Ishikawa (cell line): ENCODE data around the gene BCL7A.

Experiments used
- CEBPB ChIP-seq: IDR thresholded peaks from 2 replicates; pipeline ENCODE4 v1.6.1; 2012
- CREB1 ChIP-seq: IDR thresholded peaks from 2 replicates; pipeline ENCODE4 v1.6.1; 2012; ENCODE audit warnings: low read depth
- EGR1 ChIP-seq: IDR thresholded peaks from 2 replicates; pipeline ENCODE4 v1.6.1; 2012
- EP300 ChIP-seq: IDR thresholded peaks from 2 replicates; pipeline ENCODE4 v1.6.1; 2012; ENCODE audit warnings: borderline replicate concordance
- FOXM1 ChIP-seq: IDR thresholded peaks from 2 replicates; pipeline ENCODE4 v1.6.1; 2012; ENCODE audit warnings: low read depth, borderline replicate concordance
- MAX ChIP-seq: IDR thresholded peaks from 2 replicates; pipeline ENCODE4 v1.6.1; 2012
- NFIC ChIP-seq: IDR thresholded peaks from 2 replicates; pipeline ENCODE4 v1.6.1; 2012
- RAD21 ChIP-seq: IDR thresholded peaks from 2 replicates; pipeline ENCODE4 v1.6.1; 2012; ENCODE audit warnings: low read depth
- REST ChIP-seq: IDR thresholded peaks from 2 replicates; pipeline ENCODE4 v1.6.1; 2012; ENCODE audit warnings: low read depth, mild to moderate bottlenecking
- TAF1 ChIP-seq: IDR thresholded peaks from 2 replicates; pipeline ENCODE4 v1.6.1; 2012; ENCODE audit warnings: low read depth, mild to moderate bottlenecking
- TCF12 ChIP-seq: IDR thresholded peaks from 2 replicates; pipeline ENCODE4 v1.6.1; 2012; ENCODE audit warnings: low read depth
- TEAD4 ChIP-seq: IDR thresholded peaks from 2 replicates; pipeline ENCODE4 v1.6.1; 2012
- USF1 ChIP-seq: IDR thresholded peaks from 2 replicates; pipeline ENCODE4 v1.6.1; 2012
- YY1 ChIP-seq: IDR thresholded peaks from 2 replicates; pipeline ENCODE4 v1.6.1; 2012; ENCODE audit warnings: low read depth
- ZBTB7A ChIP-seq: IDR thresholded peaks from 2 replicates; pipeline ENCODE4 v1.6.1; 2012; ENCODE audit warnings: low read depth

Gene BCL7A

DNA sequence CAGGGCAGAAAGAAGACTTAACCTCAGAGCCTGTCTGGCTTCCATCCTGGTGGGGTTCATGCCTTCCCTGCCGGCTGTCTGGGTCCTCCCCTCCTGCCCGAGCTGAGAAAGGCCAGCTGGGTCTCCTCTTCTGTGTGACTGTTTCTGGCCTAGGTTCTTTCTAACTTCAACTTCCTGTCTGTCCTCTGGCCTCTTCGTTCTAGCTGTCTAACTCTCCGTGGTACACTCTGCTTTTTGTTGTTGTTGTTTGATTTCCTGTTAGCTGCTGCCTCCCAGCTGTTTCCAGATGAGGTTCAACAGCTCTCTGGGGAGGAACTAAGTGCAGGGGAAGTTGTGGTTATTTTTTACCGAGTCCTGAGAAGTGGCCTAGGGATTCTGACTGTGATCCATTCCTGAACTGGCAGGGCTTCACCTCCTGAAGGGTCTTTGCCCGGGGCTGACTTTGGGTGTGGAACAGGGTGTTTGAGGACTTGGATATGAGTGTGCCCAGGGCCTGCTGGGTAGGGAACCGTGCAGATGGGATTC, 60.1 kb downstream of the BCL7A start:
- TF ChIP-seq RAD21 (no peak), TAF1 (no peak), TCF12 (no peak), REST (no peak), ZBTB7A (no peak), EGR1 (no peak), USF1 (no peak), TEAD4 (no peak), YY1 (no peak), CEBPB (no peak), FOXM1 (no peak), CREB1 (no peak), NFIC (no peak), MAX (no peak), EP300 (no peak)

GRCh38 chr12:122082621-122083356, 61.1 kb downstream of the BCL7A start:
- TF ChIP-seq RAD21 (no peak), ZBTB7A (no peak), TCF12 (no peak), FOXM1 (no peak), USF1 (no peak), TEAD4 (no peak), NFIC (no peak), EP300 (no peak), REST (no peak), YY1 (no peak), CEBPB (no peak), TAF1 (no peak), MAX (no peak), EGR1 (no peak), CREB1 (no peak)

GRCh38 chr12:122084857-122085405, 63.2 kb downstream of the BCL7A start:
- TF ChIP-seq ZBTB7A = no peak
- TF ChIP-seq REST = no peak
- TF ChIP-seq CREB1 = no peak
- no peak for TF ChIP-seq EP300
- no peak for TF ChIP-seq RAD21
- TF ChIP-seq YY1 = no peak
- TF ChIP-seq MAX = no peak
- TF ChIP-seq TEAD4 = no peak
- TF ChIP-seq CEBPB = no peak
- TF ChIP-seq FOXM1 = no peak
- TF ChIP-seq TAF1 = no peak
- TF ChIP-seq TCF12 = no peak
- TF ChIP-seq USF1 = no peak
- no peak for TF ChIP-seq NFIC
